ENCODE measurements around the gene CAPN6. TPM values are rescaled to one million over a fixed set of nuclear protein-coding genes. Genes with fewer than 3 reads are reported as not detected.
A peak's percentile ranks its signal among the peaks of the same experiment; 100 is the strongest.

The CAPN6 gene
- total RNA-seq, 1 experiment from 2014 or later: not detected

- Histone ChIP-seq H3K36me3 (ENCODE audit: low read depth) (no peaks in the 10 kb centered on the region), H3K9me2 (ENCODE audit: insufficient read depth) (no peaks in the 10 kb centered on the region), H2AFZ (no peak overlapping the region), H3K27ac (no peak overlapping the region), H3K4me3 (no peak overlapping the region), H3K4me1 (replicated peaks; ENCODE audit: insufficient read depth) (no peaks in the 10 kb centered on the region), H3K9me3 (ENCODE audit: insufficient read depth, low read depth) (no peaks in the 10 kb centered on the region), H3K79me2 (ENCODE audit: low read depth) (no peaks in the 10 kb centered on the region), H3F3A (ENCODE audit: insufficient read depth, low read depth) (no peaks in the 10 kb centered on the region), H3K27me3 (ENCODE audit: insufficient read depth, low read depth) (peaks cover 18% of the 10 kb centered on the region; the same call in 1 of the 2 replicates), H3K4me2 (no peak overlapping the region), H4K20me1 (ENCODE audit: insufficient read depth) (no peaks in the 10 kb centered on the region)
- ChIA-PET POLR2A (ENCODE audit: unreplicated experiment) (no interaction called here), CTCF (no interaction called here)
- intact Hi-C loops (cut with micrococcal nuclease; ENCODE audit: unreplicated experiment): no loop called here
- DNase-seq: no peak
- no TSS peak for BruUV-seq (replicated peaks)
- TF ChIP-seq EZH2 (IDR thresholded peaks at IDR 0.05; ENCODE audit: low read depth): no peak
- no peak for TF ChIP-seq CTCF (conservative IDR thresholded peaks at IDR 0.05)
These were observed 15.2 kb downstream of the CAPN6 start for GRCh38 chrX:111254896-111255693.

GRCh38 chrX:111244235-111244750 lies 26.0 kb downstream of the CAPN6 start:
- Histone ChIP-seq H3K4me3 (no peak overlapping the region), H3F3A (ENCODE audit: insufficient read depth, low read depth) (no peaks in the 10 kb centered on the region), H3K4me2 (no peak overlapping the region), H3K9me2 (ENCODE audit: insufficient read depth) (no peaks in the 10 kb centered on the region), H2AFZ (no peak overlapping the region), H3K27me3 (ENCODE audit: insufficient read depth, low read depth) (peaks cover 36% of the 10 kb centered on the region), H3K36me3 (ENCODE audit: low read depth) (no peaks in the 10 kb centered on the region), H4K20me1 (ENCODE audit: insufficient read depth) (no peaks in the 10 kb centered on the region), H3K79me2 (ENCODE audit: low read depth) (no peaks in the 10 kb centered on the region), H3K4me1 (replicated peaks; ENCODE audit: insufficient read depth) (no peaks in the 10 kb centered on the region), H3K27ac (no peak overlapping the region), H3K9me3 (ENCODE audit: insufficient read depth, low read depth) (no peaks in the 10 kb centered on the region)
- CTCF ChIA-PET: interaction anchor here (1.2 kb wide), 1 partner anchor 391 kb away, joined by 9 read pairs; no protein-coding TSS in a partner anchor
- DNase-seq: no peak
- BruUV-seq (replicated peaks): no TSS peak
- intact Hi-C loops (cut with micrococcal nuclease; ENCODE audit: unreplicated experiment): loop anchor here (10.0 kb wide), 1 partner anchor 799 kb away; no protein-coding TSS in a partner anchor
- TF ChIP-seq EZH2 (IDR thresholded peaks at IDR 0.05; ENCODE audit: low read depth): no peak
- peak; percentile 73 for TF ChIP-seq CTCF (conservative IDR thresholded peaks at IDR 0.05)
- POLR2A ChIA-PET (ENCODE audit: unreplicated experiment): no interaction called here

- CTCF ChIA-PET: no interaction called here
- no peak for DNase-seq
- TF ChIP-seq EZH2 (IDR thresholded peaks at IDR 0.05; ENCODE audit: low read depth) (no peak), CTCF (conservative IDR thresholded peaks at IDR 0.05) (no peak)
- no peak overlapping the region for H3K4me3 ChIP-seq
- peaks cover 8% of the 10 kb centered on the region; the same call in 1 of the 2 replicates for H3K27me3 ChIP-seq (ENCODE audit: insufficient read depth, low read depth)
- H3K79me2 ChIP-seq (ENCODE audit: low read depth): no peaks in the 10 kb centered on the region
- no peak overlapping the region for H3K27ac ChIP-seq
- H3F3A ChIP-seq (ENCODE audit: insufficient read depth, low read depth): no peaks in the 10 kb centered on the region
- H3K9me2 ChIP-seq (ENCODE audit: insufficient read depth): no peaks in the 10 kb centered on the region
- no peaks in the 10 kb centered on the region for H4K20me1 ChIP-seq (ENCODE audit: insufficient read depth)
- no peak overlapping the region for H3K4me2 ChIP-seq
- no peaks in the 10 kb centered on the region for H3K9me3 ChIP-seq (ENCODE audit: insufficient read depth, low read depth)
- H2AFZ ChIP-seq: no peak overlapping the region
- POLR2A ChIA-PET (ENCODE audit: unreplicated experiment): no interaction called here
- H3K4me1 ChIP-seq (replicated peaks; ENCODE audit: insufficient read depth): no peaks in the 10 kb centered on the region
- intact Hi-C loops (cut with micrococcal nuclease; ENCODE audit: unreplicated experiment): no loop called here
- H3K36me3 ChIP-seq (ENCODE audit: low read depth): no peaks in the 10 kb centered on the region
- BruUV-seq (replicated peaks): no TSS peak
These were observed 53.9 kb downstream of the CAPN6 start for GRCh38 chrX:111216293-111216801.

Data from PC-9 (cell line).